ENCODE data around the gene ZNF672. TPM values are rescaled to one million over a fixed set of nuclear protein-coding genes. Genes with fewer than 3 reads are reported as not detected.

The ZNF672 gene
- total and polyA plus RNA-seq, 2 of the 13 experiments (the other 11 are each of a cell fraction or from before 2014, with no cell fraction given): 17.2 to 22.9 TPM

GRCh38 chr1:248825909-248826760 is 11.9 kb upstream of the ZNF672 start, which contains the start of gene SH3BP5L (continued):
- TF ChIP-seq ZBED4 (CRISPR knock-in tag; IDR thresholded peaks at IDR 0.05; ENCODE audit: borderline replicate concordance) (no peak), POGZ (CRISPR knock-in tag; IDR thresholded peaks at IDR 0.05) (0 out of 2 replicates have a peak, but pooled peaks have one; percentile 13), TBX2 (CRISPR knock-in tag; IDR thresholded peaks at IDR 0.05; ENCODE audit: borderline replicate concordance) (peak; percentile 76; the same call in 1 of the 2 replicates), CTCF (CRISPR knock-in tag; IDR thresholded peaks at IDR 0.05) (peak; percentile 88), TFE3 (CRISPR knock-in tag; IDR thresholded peaks at IDR 0.05) (no peak), GABPA (IDR thresholded peaks at IDR 0.05; ENCODE audit: low read depth, low read length) (peak; percentile 78), GABPA (CRISPR knock-in tag; IDR thresholded peaks at IDR 0.05; ENCODE audit: low read depth) (peak; percentile 95), MLLT10 (CRISPR knock-in tag; IDR thresholded peaks at IDR 0.05) (no peak), MEIS1 (CRISPR knock-in tag; IDR thresholded peaks at IDR 0.05; ENCODE audit: borderline replicate concordance) (no peak; the same call in none of the 2 replicates), ZNF879 (CRISPR knock-in tag; IDR thresholded peaks at IDR 0.05) (no peak), ZSCAN25 (CRISPR knock-in tag; IDR thresholded peaks at IDR 0.05) (no peak; the same call in 1 of the 2 replicates), IRX3 (CRISPR knock-in tag; IDR thresholded peaks at IDR 0.05; ENCODE audit: borderline replicate concordance, low read depth) (peak; percentile 26; the same call in 1 of the 2 replicates), ZNF646 (CRISPR knock-in tag; IDR thresholded peaks at IDR 0.05) (no peak), ZNF891 (CRISPR knock-in tag; IDR thresholded peaks at IDR 0.05) (peak; percentile 83)

Data from HepG2 (cell line).